Gastroesophageal sphincter (tissue), 4 donors: ENCODE results near the gene SLFN11. TPM values are rescaled to one million over a fixed set of nuclear protein-coding genes. Genes with fewer than 3 reads are reported as not detected.
"Not testable (repeated sequence)": the region's sequence is repeated elsewhere in the genome, so short reads cannot be mapped to it uniquely, and the experiment has no call there.

Source experiments
- ATAC-seq: fragments of 150-250 bp; one replicate; pipeline ENCODE4 v1.9.1; 2016; ENCODE audit warnings: mild to moderate bottlenecking, moderate library complexity
- H3K27ac ChIP-seq, 4 donors: fragments of 200-600 bp; sonication (generic) in 3 of 4; 1 replicate in 3 of 4; 2 replicates in 1 of 4; pipeline ENCODE4 v1.5.1; 2016 to 2019
- H3K27me3 ChIP-seq: fragments of 200-600 bp; sonication (generic); one replicate; pipeline ENCODE4 v1.5.1; 2019
- H3K36me3 ChIP-seq, 2 donors: fragments of 200-600 bp; sonication (generic); one replicate each; pipeline ENCODE4 v1.5.1; 2019; ENCODE audit warnings: control low read depth in 1 of 2
- H3K4me1 ChIP-seq, 3 donors: fragments of 200-600 bp; sonication (generic); 1 replicate in 2 of 3; 2 replicates in 1 of 3; pipeline ENCODE4 v1.5.1; 2016 to 2019; ENCODE audit warnings: control low read depth in 2 of 3
- H3K4me3 ChIP-seq, 2 donors: fragments of 200-600 bp; sonication (generic); one replicate each; pipeline ENCODE4 v1.5.1; 2019; ENCODE audit warnings: mild to moderate bottlenecking in 1 of 2, moderate library complexity in 1 of 2
- H3K9me3 ChIP-seq, 3 donors: fragments of 200-600 bp; sonication (generic); one replicate each; pipeline ENCODE4 v1.5.1; 2017 to 2019; ENCODE audit warnings: control low read depth in 2 of 3
- EP300 ChIP-seq: sonication (generic); formaldehyde crosslinking; IDR thresholded peaks from one replicate; pipeline ENCODE4 v1.6.1; 2017; ENCODE audit warnings: antibody characterized with exemption, mild to moderate bottlenecking
- POLR2A ChIP-seq, 2 donors: fragments of 450-650 bp; IDR thresholded peaks; one replicate each; pipeline ENCODE4 v1.6.1; 2017; ENCODE audit warnings: antibody characterized with exemption in 2 of 2, mild to moderate bottlenecking in 2 of 2, moderate library complexity in 1 of 2
- POLR2AphosphoS5 ChIP-seq: sonication (generic); formaldehyde crosslinking; IDR thresholded peaks from one replicate; pipeline ENCODE4 v1.6.1; 2017; ENCODE audit warnings: antibody characterized with exemption
- WGBS, 2 donors: methylation state at CpG; one replicate each; pipeline ENCODE4 v1.1.5; 2018; ENCODE audit warnings: low coverage in 1 of 2; 5-methylcytosine and 5-hydroxymethylcytosine counted together
- small RNA-seq, 4 donors: library from RNA; depleted of rRNA; stranded (forward); fragments of <200 nt; gene quantifications; one replicate each; pipeline ENCODE3, GENCODE V24; 2016
- total RNA-seq, 4 donors: library from RNA; depleted of rRNA; stranded (reverse); fragments of >200 nt; gene quantifications; one replicate each; pipeline ENCODE4 v1.1.0, GENCODE V29; 2016
- TF ChIP-seq, protein P1 (sequence below), 4 experiments: fragments of 200-600 bp in 2 of 4; fragments of 450-650 bp in 2 of 4; sonication (generic) in 1 of 4; IDR thresholded peaks; one replicate each; pipeline ENCODE4 v1.5.1; 2017 to 2019; ENCODE audit warnings: antibody characterized with exemption in 4 of 4, mild to moderate bottlenecking in 2 of 4, moderate library complexity in 2 of 4

Gene SLFN11
- total RNA-seq, 4 donors from 2014 or later = 17.1 to 25.7 (median 22.2) TPM

DNA sequence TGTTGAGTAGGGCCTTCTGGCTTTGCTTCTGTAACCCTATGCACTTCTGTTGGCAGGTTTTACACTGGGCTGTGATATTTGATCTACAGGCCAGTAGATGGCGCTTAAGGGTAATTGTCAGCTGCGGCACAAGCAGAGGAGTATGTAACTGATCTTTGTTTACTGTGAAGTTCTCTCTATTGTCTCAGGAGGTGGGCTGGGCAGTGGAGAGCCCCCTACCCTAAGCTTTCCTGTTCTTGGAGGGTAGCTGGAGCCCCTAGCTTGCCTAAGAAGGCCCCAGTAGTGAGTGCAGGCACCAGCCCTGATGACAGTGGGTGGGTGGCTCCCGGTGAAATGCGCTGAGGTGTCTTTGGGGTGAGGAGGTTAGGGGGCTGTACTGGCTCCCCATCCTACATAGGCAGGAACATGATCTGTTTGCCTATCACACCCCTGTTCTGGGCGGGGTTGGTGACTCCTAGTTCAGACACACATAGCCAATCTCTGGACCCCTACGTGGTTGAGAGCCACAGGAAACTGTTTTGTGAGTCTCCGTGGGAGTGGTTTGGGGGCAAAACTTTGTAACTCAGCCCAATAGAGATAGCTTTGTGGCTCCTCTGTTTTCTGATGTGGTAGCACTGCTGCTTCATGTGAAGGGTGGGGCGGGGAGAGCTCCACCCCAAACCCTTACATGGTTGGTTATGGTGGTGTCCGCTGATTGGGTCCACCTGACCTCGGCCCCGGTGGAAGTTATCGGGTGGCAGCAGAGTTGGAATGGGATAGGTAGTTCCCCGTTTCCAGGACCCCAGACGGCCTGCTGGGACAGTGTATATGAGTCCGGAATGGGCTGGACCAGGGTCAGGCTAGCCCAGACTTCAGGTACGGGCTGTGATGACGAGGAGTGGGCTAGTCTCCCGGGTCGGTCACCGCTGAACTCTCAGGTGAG, 60.4 kb downstream of the SLFN11 start:
- peaks cover 19% of the 10 kb centered on the region for H3K27me3 ChIP-seq
- peak; percentile 86 for ATAC-seq

DNA sequence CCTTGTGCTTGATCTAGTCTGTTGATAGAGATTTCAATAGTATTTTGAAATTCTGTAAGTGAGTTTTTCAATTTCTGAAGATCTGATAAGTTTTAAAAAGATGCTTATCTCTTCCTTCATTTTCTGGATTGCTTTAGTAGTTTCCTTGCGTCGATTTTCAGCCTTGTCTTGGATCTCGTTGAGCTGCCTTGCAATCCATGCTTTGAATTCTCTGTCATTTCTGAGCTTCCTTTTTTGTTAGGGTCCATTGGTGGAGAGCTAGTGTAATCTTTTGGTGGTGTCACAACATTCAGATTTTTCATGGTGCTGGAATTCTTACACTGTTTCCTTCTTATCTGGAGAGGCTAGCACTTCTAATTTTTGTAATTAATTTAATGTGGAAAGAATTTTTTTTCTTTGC, 61.1 kb downstream of the SLFN11 start:
- H3K4me1 ChIP-seq = peaks cover 0 to 31% (median 7%) of the 10 kb centered on the region in 3 donors
- H3K27me3 ChIP-seq = peaks cover 19% of the 10 kb centered on the region
- WGBS, 2 donors = 66 to 67% methylated on average over 3 of the region's 3 CpGs
- H3K36me3 ChIP-seq = no peaks in the 10 kb centered on the region
- H3K27ac ChIP-seq = no peak overlapping the region
- H3K4me3 ChIP-seq = no peak overlapping the region
- no peaks in the 10 kb centered on the region for H3K9me3 ChIP-seq
- ATAC-seq = no peak
- no peak for TF ChIP-seq POLR2AphosphoS5
- no peak for TF ChIP-seq EP300
- no peak for TF ChIP-seq POLR2A (IDR thresholded peaks at IDR 0.05)
- TF ChIP-seq, protein P1, sequence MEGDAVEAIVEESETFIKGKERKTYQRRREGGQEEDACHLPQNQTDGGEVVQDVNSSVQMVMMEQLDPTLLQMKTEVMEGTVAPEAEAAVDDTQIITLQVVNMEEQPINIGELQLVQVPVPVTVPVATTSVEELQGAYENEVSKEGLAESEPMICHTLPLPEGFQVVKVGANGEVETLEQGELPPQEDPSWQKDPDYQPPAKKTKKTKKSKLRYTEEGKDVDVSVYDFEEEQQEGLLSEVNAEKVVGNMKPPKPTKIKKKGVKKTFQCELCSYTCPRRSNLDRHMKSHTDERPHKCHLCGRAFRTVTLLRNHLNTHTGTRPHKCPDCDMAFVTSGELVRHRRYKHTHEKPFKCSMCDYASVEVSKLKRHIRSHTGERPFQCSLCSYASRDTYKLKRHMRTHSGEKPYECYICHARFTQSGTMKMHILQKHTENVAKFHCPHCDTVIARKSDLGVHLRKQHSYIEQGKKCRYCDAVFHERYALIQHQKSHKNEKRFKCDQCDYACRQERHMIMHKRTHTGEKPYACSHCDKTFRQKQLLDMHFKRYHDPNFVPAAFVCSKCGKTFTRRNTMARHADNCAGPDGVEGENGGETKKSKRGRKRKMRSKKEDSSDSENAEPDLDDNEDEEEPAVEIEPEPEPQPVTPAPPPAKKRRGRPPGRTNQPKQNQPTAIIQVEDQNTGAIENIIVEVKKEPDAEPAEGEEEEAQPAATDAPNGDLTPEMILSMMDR (IDR thresholded peaks at IDR 0.05) = no peak

More for the DNA sequence above, 60.4 kb downstream of the SLFN11 start:
- Histone ChIP-seq H3K4me3 (peak overlapping the region in 1 of 2 donors; percentile 38), H3K9me3 (no peaks in the 10 kb centered on the region), H3K27ac (peak overlapping the region in 3 of 4 donors; percentile 33 to 64 (median 38)), H3K4me1 (peaks cover 0 to 31% (median 7%) of the 10 kb centered on the region in 3 donors), H3K36me3 (no peaks in the 10 kb centered on the region)
- TF ChIP-seq, protein P1 (IDR thresholded peaks at IDR 0.05) = peak; percentile 71 to 84 (median 76)
- TF ChIP-seq POLR2AphosphoS5 = no peak
- WGBS, 2 donors = 0 to 10% methylated on average over 5 to 6 of the region's 20 CpGs

DNA sequence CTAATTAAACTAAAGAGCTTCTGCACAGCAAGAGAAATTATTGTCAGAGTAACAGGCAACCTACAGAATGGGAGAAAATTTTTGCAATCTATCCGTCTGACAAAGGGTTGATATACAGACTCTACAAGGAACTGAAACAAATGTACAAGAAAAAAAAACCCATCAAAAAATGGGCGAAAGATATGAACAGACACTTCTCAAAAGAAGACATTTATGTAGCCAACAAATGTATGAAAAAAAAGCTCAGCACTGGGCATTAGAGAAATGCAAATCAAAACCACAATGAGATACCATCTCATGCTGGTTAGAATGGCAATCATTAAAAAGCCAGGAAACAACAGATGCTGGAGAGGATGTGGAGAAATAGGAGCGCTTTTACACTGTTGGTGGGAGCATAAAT, 64.1 kb downstream of the SLFN11 start:
- WGBS, 2 donors = 88 to 91% methylated on average over 3 of the region's 3 CpGs
- ATAC-seq, H3K9me3 ChIP-seq, H3K36me3 ChIP-seq, H3K4me3 ChIP-seq, H3K27ac ChIP-seq: not testable (repeated sequence)
- Histone ChIP-seq H3K4me1 (peaks cover 0 to 19% (median 7%) of the 10 kb centered on the region in 3 donors), H3K27me3 (peaks cover 24% of the 10 kb centered on the region)

Small RNA genes lying within 50 kb of the gene (small RNA-seq; reads per million reads assigned to genes)
- 0 reads per million in 4 donors for gene AC060766.3
- 0 reads per million in 4 donors for gene AC060766.5

Other genes starting within 250 kb of the SLFN11 start
- 10 to 100 TPM in 2 of 4 donors, 1 to 10 TPM in 2; 7.6 to 12.3 (median 9.3) TPM for gene NLE1, start 231.3 kb downstream of the SLFN11 start, total RNA-seq
- under 1 TPM in 3 of 4 donors, not detected in 1; 0.05 to 0.31 (median 0.13) TPM for gene UNC45B, start 225.8 kb downstream of the SLFN11 start, total RNA-seq
- not detected for gene SLC35G3, start 179.2 kb downstream of the SLFN11 start, total RNA-seq
- 10 to 100 TPM; 23.5 to 51.2 (median 31.1) TPM for gene SLFN5, start 130.5 kb downstream of the SLFN11 start, total RNA-seq
- gene SLFN12, start 58.9 kb upstream of the SLFN11 start, total RNA-seq = 10 to 100 TPM in 1 of 4 donors, 1 to 10 TPM in 3; 3.6 to 10.2 (median 6.9) TPM
- 10 to 100 TPM in 1 of 4 donors, 1 to 10 TPM in 3; 1.9 to 12.3 (median 5.0) TPM for gene SLFN13, start 75.1 kb upstream of the SLFN11 start, total RNA-seq
- gene SLFN12L, start 164.1 kb upstream of the SLFN11 start, total RNA-seq = 1 to 10 TPM in 2 of 4 donors, under 1 TPM in 2; 0.17 to 1.9 (median 0.92) TPM
- gene SLFN14, start 187.2 kb upstream of the SLFN11 start, total RNA-seq = not detected
- 1 to 10 TPM; 3.8 to 7.7 (median 6.8) TPM for gene PEX12, start 204.9 kb upstream of the SLFN11 start, total RNA-seq
- 100 to 1,000 TPM; 104 to 383 (median 185) TPM for gene AP2B1, start 213.7 kb upstream of the SLFN11 start, total RNA-seq